NOMO-1 (cell line): ENCODE measurements around the gene ABHD16A.
A peak's percentile ranks its signal among the peaks of the same experiment; 100 is the strongest.
"Not testable (repeated sequence)": the region's sequence is repeated elsewhere in the genome, so short reads cannot be mapped to it uniquely, and the experiment has no call there.

ENCODE experiments used
- DNase-seq, 2 experiments: peaks; one replicate each; lab custom pipeline; 2025; ENCODE audit not compliant: unreplicated experiment in 2 of 2; lab: John Stamatoyannopoulos, UW

Gene ABHD16A

DNA sequence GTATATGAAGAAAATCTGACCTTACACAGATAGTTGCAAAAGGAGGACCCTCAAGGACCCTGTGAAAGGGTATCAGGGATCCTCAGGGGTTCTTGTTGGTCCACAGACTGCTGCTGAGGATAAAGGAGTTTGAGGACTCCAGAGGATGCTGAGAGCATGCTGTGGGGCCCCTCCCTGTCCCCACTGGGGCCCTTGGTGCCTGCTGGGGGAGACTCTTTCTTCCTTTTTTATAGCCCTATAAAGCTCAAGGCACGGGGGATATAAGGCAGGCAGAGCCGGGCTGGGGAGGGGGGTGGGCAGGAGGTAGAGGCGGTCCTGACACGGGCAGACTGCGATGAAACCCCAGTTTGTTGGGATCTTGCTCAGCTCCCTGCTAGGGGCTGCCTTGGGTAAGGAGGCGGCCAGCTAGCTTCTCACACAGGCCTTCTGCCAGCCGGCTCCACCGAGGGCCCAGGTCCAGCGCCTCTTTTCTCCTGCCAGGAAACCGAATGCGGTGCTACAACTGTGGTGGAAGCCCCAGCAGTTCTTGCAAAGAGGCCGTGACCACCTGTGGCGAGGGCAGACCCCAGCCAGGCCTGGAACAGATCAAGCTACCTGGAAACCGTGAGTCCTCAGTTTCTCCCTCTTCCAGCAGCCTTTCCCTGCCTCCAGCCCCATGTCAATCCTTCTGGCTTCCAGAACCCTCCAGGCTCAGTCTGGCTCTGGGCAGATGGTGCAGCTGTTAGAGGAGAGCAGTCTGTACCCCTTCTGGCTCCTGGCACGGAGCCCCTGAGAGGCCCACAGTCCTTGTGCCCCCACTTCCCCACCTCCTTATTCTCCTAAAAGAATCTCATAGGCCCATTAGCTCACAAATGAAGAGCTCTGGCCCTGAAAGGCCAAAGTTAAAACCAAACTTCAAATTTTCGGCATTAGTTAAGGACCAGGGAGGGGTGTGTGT is 12.2 kb upstream of the ABHD16A start, which contains the start of gene LY6G6D:
TSS of gene LY6G6D (plus strand) at position 327 of the 937 bp plus-strand sequence. CDS start at position 335, 8 bp downstream.
- no peak for DNase-seq

GRCh38 chr6:31713991-31714684 is 11.0 kb upstream of the ABHD16A start:
- DNase-seq, result no peak

- DNase-seq, result no peak
These were observed 10.3 kb upstream of the ABHD16A start for GRCh38 chr6:31713465-31713864.

- DNase-seq, result no peak
These were observed 9.2 kb upstream of the ABHD16A start for GRCh38 chr6:31712296-31712695.

- peak; percentile 16 to 24 for DNase-seq
These were observed 8.1 kb upstream of the ABHD16A start for GRCh38 chr6:31711233-31711632.

DNA sequence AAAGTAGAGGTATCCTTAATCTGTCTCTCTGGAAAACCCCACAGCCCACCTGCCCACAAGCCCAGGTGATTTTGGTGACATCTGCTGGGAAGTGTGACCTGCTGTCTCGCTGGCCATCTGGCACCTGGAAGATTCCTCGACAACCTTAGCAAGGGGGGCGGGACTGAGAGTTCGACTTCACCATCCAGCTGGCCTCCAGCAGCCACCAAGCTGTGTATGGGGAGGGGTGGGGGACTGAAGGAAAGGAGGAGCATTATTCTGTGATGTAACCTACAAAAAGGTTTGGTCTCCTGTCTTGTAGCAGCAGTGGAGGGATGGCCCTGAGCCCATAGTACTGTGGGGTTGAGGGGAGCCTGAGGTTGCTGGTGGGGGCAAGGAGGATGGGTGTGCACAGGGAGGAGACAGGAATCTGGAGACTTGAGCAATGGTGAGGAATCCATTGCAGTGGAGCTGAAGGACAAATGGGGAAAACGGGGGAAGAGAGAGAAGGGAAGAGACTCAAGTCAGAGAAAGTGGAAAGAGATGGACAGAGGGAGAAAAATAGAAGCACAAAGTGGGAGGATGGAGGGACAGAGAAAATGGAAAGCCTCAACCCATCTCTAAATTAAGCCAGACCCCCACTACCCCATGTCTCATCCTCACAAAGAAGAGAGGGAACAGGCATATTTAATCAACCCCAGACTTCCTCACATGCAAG is 7.5 kb upstream of the ABHD16A start:
- no peak for DNase-seq

DNA sequence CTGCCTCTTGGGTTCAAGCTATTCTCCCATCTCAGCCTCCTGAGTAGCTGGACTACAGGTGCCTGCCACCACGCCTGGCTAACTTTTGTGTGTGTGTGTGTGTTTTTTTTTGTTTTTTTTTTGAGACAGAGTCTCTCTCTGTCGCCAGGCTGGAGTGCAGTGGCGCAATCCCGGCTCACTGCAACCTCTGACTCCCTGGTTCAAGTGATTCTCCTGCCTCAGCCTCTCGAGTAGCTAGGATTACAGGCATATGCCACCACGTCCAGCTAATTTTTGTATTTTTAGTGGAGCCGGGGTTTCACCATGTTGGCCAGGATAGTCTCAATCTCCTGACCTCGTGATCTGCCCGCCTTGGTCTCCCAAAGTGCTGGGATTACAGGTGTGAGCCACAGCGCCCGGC is 6.0 kb upstream of the ABHD16A start:
- DNase-seq, result not testable (repeated sequence)

DNA sequence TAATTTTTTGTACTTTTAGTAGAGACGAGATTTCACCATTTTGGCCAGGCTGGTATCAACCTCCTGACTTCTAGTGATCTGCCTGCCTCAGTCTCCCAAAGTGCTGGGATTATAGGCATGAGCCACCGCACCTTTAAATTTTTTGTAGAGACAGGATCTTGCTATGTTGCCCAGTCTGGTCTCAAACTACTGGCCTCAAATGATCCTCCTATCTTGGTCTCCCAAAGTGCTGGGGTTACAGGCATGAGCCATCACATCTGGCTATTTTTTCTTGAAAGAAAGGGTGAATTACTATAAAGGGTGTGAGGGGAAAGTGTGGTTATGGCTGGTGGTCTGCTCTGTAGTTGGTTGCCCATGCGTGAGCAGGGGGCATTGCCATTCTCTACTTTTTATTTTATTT is 5.1 kb upstream of the ABHD16A start:
- DNase-seq, result no peak

GRCh38 chr6:31707701-31708100 is 4.6 kb upstream of the ABHD16A start:
- DNase-seq, result no peak

GRCh38 chr6:31706599-31706998 is 3.5 kb upstream of the ABHD16A start, which contains the start of gene LY6G6F:
LY6G6F (plus strand) TSS chr6:31706866; CDS start chr6:31706907, 41 bp downstream.
- DNase-seq, result no peak

GRCh38 chr6:31705931-31706330 is 2.8 kb upstream of the ABHD16A start:
- no peak for DNase-seq

DNA sequence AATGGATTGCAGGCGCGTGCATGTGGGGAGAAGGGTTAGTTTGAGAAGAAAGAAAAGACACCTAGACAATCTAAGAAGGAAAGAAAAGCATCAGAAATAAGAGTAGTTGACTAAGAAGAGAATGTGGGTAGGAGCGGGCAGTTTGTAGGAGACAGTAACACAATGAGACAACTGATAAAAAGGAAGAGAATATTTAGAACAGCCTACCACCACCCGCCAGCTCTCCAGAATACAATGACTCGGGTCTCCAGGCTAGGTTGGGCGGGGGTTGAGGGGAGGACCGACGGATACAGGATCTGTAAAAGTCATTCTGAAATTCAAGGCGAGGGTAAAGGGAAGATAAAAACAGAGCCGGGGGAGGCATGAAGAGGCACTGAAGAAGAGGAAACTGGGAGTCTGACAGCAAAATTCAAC is 712 bp downstream of the ABHD16A start:
- no peak for DNase-seq

DNA sequence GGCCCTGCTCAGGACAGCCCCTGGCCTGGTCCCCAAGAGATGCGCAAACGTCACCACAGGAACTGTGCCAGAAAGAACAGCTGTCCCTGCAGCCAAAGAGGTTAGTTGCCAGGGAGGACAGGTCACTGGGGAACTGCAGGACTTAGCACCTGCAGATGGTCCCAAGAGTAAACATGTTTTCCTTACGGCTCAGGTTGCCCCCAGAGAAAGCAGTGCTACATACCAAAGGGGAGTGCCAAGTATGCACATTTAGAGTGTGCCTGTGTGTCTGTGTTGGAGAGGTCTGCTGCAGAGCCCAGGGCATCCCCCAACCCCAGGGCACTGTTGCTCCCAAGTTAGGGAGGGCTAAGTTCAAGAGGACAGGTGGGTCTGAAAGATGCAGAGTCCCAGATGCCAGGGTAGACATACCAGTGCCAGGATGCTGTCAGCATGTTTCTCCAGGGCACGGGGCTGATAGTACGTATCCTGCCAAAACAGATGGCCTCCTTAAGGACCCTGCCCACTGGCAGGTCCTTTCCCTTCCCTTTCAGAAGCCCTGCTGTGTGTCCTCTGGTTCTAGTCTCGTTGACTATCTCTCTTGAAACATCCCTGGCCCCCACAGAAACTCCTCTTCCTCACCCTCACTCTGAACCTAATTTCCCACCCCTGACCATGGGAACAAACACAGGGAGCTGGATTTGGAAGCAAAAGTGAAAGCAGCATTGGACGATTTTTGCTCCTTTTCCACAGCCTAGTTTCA is 1.3 kb downstream of the ABHD16A start:
- DNase-seq, result no peak

GRCh38 chr6:31700740-31701401 is 2.3 kb downstream of the ABHD16A start:
- no peak for DNase-seq

DNA sequence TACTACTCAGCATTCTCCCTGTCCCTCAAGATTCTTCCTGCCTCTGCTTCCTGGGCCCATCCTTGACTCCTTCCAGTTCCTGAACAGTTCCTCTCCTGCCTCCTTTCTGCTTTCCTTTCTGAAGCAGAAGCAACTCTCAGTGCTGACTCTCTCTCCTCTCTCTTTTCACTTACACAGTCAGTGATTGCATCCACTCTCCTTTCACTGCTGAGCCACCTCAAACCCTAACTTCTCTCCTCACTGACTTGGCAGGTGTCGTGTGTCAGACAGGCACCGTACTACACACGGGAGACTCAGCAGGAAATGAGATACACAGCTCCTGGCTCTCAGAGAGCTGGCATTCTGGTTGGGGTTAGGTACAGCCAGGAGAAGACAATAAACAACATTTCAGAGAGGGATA is 5.6 kb downstream of the ABHD16A start:
- DNase-seq, result no peak

- DNase-seq, result no peak
These were observed 9.6 kb downstream of the ABHD16A start for GRCh38 chr6:31693535-31693934.

GRCh38 chr6:31692886-31693285 is 10.2 kb downstream of the ABHD16A start:
- no peak for DNase-seq

DNA sequence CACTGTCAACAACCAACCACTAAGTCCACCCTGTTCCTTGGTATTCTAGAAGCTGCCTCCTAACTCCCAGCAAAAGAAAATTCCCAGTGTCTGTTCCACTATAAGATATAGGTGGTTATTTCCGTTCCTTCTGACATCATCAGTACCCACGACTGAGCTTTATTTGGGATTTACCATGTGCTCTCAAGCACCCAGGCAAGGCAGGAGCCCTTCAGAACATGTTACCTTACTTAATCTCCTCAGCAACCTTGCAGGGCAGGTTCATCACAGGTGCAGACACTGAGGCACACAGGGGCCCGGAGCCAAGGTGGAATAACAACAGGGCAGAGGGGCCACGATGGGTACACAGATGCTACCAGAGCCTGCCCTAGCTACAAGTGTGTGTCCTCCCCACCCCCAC is 10.8 kb downstream of the ABHD16A start:
- DNase-seq, result no peak

- DNase-seq, result no peak
These were observed 11.5 kb downstream of the ABHD16A start for GRCh38 chr6:31691564-31692108.

GRCh38 chr6:31691078-31691463 is 12.1 kb downstream of the ABHD16A start:
- no peak for DNase-seq
